Peyer's patch (tissue), 4 donors: ENCODE measurements around the gene NHLRC4. TPM values are rescaled to one million over a fixed set of nuclear protein-coding genes. Genes with fewer than 3 reads are reported as not detected.
A peak's percentile ranks its signal among the peaks of the same experiment; 100 is the strongest.

Experiments used
- DNase-seq, 3 donors: peaks; one replicate each; pipeline ENCODE4 v3.0.0-alpha.2; 2017 to 2019
- H3K27ac ChIP-seq, 4 donors: fragments of 200-600 bp; sonication (generic); one replicate each; pipeline ENCODE4 v1.5.1; 2016 to 2019
- H3K27me3 ChIP-seq, 2 donors: fragments of 200-600 bp; sonication (generic); one replicate each; pipeline ENCODE4 v1.5.1; 2019
- H3K36me3 ChIP-seq, 3 donors: fragments of 200-600 bp; sonication (generic); one replicate each; pipeline ENCODE4 v1.5.1; 2016 to 2019
- H3K4me1 ChIP-seq, 4 donors: fragments of 200-600 bp; sonication (generic); one replicate each; pipeline ENCODE4 v1.5.1; 2016 to 2019
- H3K4me3 ChIP-seq, 4 donors: fragments of 200-600 bp; sonication (generic); 1 replicate in 3 of 4; 2 replicates in 1 of 4; pipeline ENCODE4 v1.5.1; 2016 to 2019; ENCODE audit warnings: mild to moderate bottlenecking in 1 of 4
- H3K9me3 ChIP-seq, 4 donors: fragments of 200-600 bp; sonication (generic); one replicate each; pipeline ENCODE4 v1.5.1; 2016 to 2019; ENCODE audit warnings: mild to moderate bottlenecking in 1 of 4
- CTCF ChIP-seq, 6 experiments: fragments of 450-650 bp in 4 of 6; fragments of 200-600 bp in 2 of 6; sonication (generic) in 1 of 6; IDR thresholded peaks; one replicate each; pipeline ENCODE4 v1.5.1; 2017 to 2019; ENCODE audit warnings: antibody characterized with exemption in 6 of 6, mild to moderate bottlenecking in 3 of 6, moderate library complexity in 1 of 6
- POLR2A ChIP-seq, 2 donors: fragments of 450-650 bp; IDR thresholded peaks; one replicate each; pipeline ENCODE4 v1.5.1; 2017; ENCODE audit warnings: antibody characterized with exemption in 2 of 2, mild to moderate bottlenecking in 2 of 2, moderate library complexity in 2 of 2
- total RNA-seq, 4 donors: library from RNA; depleted of rRNA; stranded (reverse); fragments of >200 nt; gene quantifications; one replicate each; pipeline ENCODE4 v1.1.0, GENCODE V29; 2016

NHLRC4 gene
- total RNA-seq, 4 donors from 2014 or later: 1.2 to 17.3 (median 1.5) TPM

- H3K36me3 ChIP-seq: peaks cover 0 to 40% (median 4%) of the 10 kb centered on the region in 3 donors
- peak in 4 of 6 experiments; percentile 19 to 65 (median 62) for TF ChIP-seq CTCF (IDR thresholded peaks at IDR 0.05)
- no peak for TF ChIP-seq POLR2A (IDR thresholded peaks at IDR 0.05)
- DNase-seq: peak in 2 of 3 donors; percentile 78 to 85
- H3K9me3 ChIP-seq: no peaks in the 10 kb centered on the region
- no peak overlapping the region for H3K4me3 ChIP-seq
- H3K27ac ChIP-seq: peak overlapping the region in 1 of 4 donors; percentile 22
- peaks cover 0 to 36% (median 9%) of the 10 kb centered on the region in 4 donors for H3K4me1 ChIP-seq
- no peaks in the 10 kb centered on the region for H3K27me3 ChIP-seq
Measured at GRCh38 chr16:521381-522210, 45.2 kb upstream of the NHLRC4 start.

- H3K27me3 ChIP-seq: no peaks in the 10 kb centered on the region
- peak in 1 of 3 donors; percentile 55 for DNase-seq
- peaks cover 0 to 34% (median 4%) of the 10 kb centered on the region in 3 donors for H3K36me3 ChIP-seq
- TF ChIP-seq POLR2A (IDR thresholded peaks at IDR 0.05): no peak
- TF ChIP-seq CTCF (IDR thresholded peaks at IDR 0.05): no peak
- H3K27ac ChIP-seq: no peak overlapping the region
- no peak overlapping the region for H3K4me3 ChIP-seq
- no peaks in the 10 kb centered on the region for H3K9me3 ChIP-seq
- H3K4me1 ChIP-seq: peaks cover 0 to 37% (median 11%) of the 10 kb centered on the region in 4 donors
Measured at GRCh38 chr16:522320-523096, 44.3 kb upstream of the NHLRC4 start.

GRCh38 chr16:523097-523741 lies 43.6 kb upstream of the NHLRC4 start:
- Histone ChIP-seq H3K9me3 (no peaks in the 10 kb centered on the region), H3K27ac (no peak overlapping the region), H3K4me1 (peaks cover 0 to 37% (median 11%) of the 10 kb centered on the region in 4 donors), H3K27me3 (no peaks in the 10 kb centered on the region), H3K36me3 (peaks cover 0 to 33% (median 4%) of the 10 kb centered on the region in 3 donors), H3K4me3 (no peak overlapping the region)
- DNase-seq: peak in 1 of 3 donors; percentile 53
- TF ChIP-seq CTCF (IDR thresholded peaks at IDR 0.05) (no peak), POLR2A (IDR thresholded peaks at IDR 0.05) (no peak)

- DNase-seq: no peak
- H3K27me3 ChIP-seq: no peaks in the 10 kb centered on the region
- H3K4me1 ChIP-seq: peaks cover 0 to 44% (median 20%) of the 10 kb centered on the region in 4 donors
Measured at GRCh38 chr16:524274-525040, 42.3 kb upstream of the NHLRC4 start.

More at GRCh38 chr16:524274-525040, 42.3 kb upstream of the NHLRC4 start:
- no peak for TF ChIP-seq POLR2A (IDR thresholded peaks at IDR 0.05)
- no peak for TF ChIP-seq CTCF (IDR thresholded peaks at IDR 0.05)
- Histone ChIP-seq H3K4me3 (no peak overlapping the region), H3K36me3 (peaks cover 0 to 21% (median 4%) of the 10 kb centered on the region in 3 donors), H3K9me3 (no peaks in the 10 kb centered on the region), H3K27ac (peak overlapping the region in 1 of 4 donors; percentile 95)
